HG02588 (cell line): ENCODE measurements around the gene CDCP1.

Source experiments
- ATAC-seq: cut with Tn5 transposase; IDR thresholded peaks from one replicate; pipeline ENCODE4 v1.9.1; 2021; ENCODE audit warnings: mild to moderate bottlenecking, moderate library complexity; ENCODE audit not compliant: unreplicated experiment

Gene CDCP1

GRCh38 chr3:45116350-45116749 is 29.8 kb downstream of the CDCP1 start:
- no peak for ATAC-seq

GRCh38 chr3:45113625-45114050 is 32.5 kb downstream of the CDCP1 start:
- ATAC-seq, result no peak

- no peak for ATAC-seq
These were observed 33.2 kb downstream of the CDCP1 start for GRCh38 chr3:45112939-45113338.

- no peak for ATAC-seq
These were observed 35.7 kb downstream of the CDCP1 start for GRCh38 chr3:45110509-45110833.

- ATAC-seq, result no peak
These were observed 36.2 kb downstream of the CDCP1 start for GRCh38 chr3:45109771-45110508.

- no peak for ATAC-seq
These were observed 39.3 kb downstream of the CDCP1 start for GRCh38 chr3:45106874-45107273.

- no peak for ATAC-seq
These were observed 40.1 kb downstream of the CDCP1 start for GRCh38 chr3:45105855-45106671.

- ATAC-seq, result no peak
These were observed 41.2 kb downstream of the CDCP1 start for GRCh38 chr3:45104715-45105711.

GRCh38 chr3:45103753-45104714 is 42.1 kb downstream of the CDCP1 start:
- no peak for ATAC-seq

- no peak for ATAC-seq
These were observed 42.8 kb downstream of the CDCP1 start for GRCh38 chr3:45103334-45103733.

- ATAC-seq, result no peak
These were observed 45.2 kb downstream of the CDCP1 start for GRCh38 chr3:45100981-45101407.

GRCh38 chr3:45098310-45098709 is 47.9 kb downstream of the CDCP1 start:
- ATAC-seq, result no peak

GRCh38 chr3:45097296-45097883 is 48.8 kb downstream of the CDCP1 start:
- ATAC-seq, result no peak

GRCh38 chr3:45095916-45096526 is 50.2 kb downstream of the CDCP1 start:
- no peak for ATAC-seq

GRCh38 chr3:45093176-45093575 is 53.0 kb downstream of the CDCP1 start:
- no peak for ATAC-seq

- no peak for ATAC-seq
These were observed 53.8 kb downstream of the CDCP1 start for GRCh38 chr3:45092132-45093031.

- no peak for ATAC-seq
These were observed 55.3 kb downstream of the CDCP1 start for GRCh38 chr3:45090855-45091254.
